ENCODE measurements around the gene LYSET. TPM values are rescaled to one million over a fixed set of nuclear protein-coding genes. Genes with fewer than 3 reads are reported as not detected.
"Not testable (repeated sequence)": the region's sequence is repeated elsewhere in the genome, so short reads cannot be mapped to it uniquely, and the experiment has no call there.

The LYSET gene
- 23.0 TPM for total RNA-seq
- long read RNA-seq, transcript TMEM251-201 (2 exons, 909 nt), result major isoform, 6 of 10 reads
- long read RNA-seq, partial matches to known transcripts, result 0 of 10 reads
- long read RNA-seq, other reads (novel, unspliced or antisense), result 0 of 10 reads

GRCh38 chr14:93184391-93185348, at the start of gene LYSET, which contains the start of gene MOAP1:
TSS of gene LYSET (plus strand) at chr14:93185317. CDS start at chr14:93185406, 89 bp downstream.
TSS of gene MOAP1 (minus strand) at chr14:93184897. CDS start at chr14:93184242, 655 bp downstream.
- intact Hi-C loops (cut with DNase I), result loop anchor here (1.0 kb wide), 1 partner anchor 20 kb away; no protein-coding TSS in a partner anchor
- peak; percentile 94 for ATAC-seq
- peak; percentile 95 for DNase-seq (ENCODE audit: missing footprints)

GRCh38 chr14:93135399-93135798, 49.7 kb upstream of the LYSET start:
- intact Hi-C loops (cut with DNase I), result no loop called here
- ATAC-seq, result no peak
- DNase-seq (ENCODE audit: missing footprints), result no peak

GRCh38 chr14:93136009-93136408, 49.1 kb upstream of the LYSET start:
- DNase-seq (ENCODE audit: missing footprints) (no peak), ATAC-seq (no peak)
- intact Hi-C loops (cut with DNase I), result no loop called here

GRCh38 chr14:93136508-93136907, 48.6 kb upstream of the LYSET start:
- DNase-seq (ENCODE audit: missing footprints); intact Hi-C loops (cut with DNase I); ATAC-seq: not testable (repeated sequence)

- DNase-seq (ENCODE audit: missing footprints), result peak; percentile 77
- intact Hi-C loops (cut with DNase I), result loop anchor here (2.0 kb wide), 1 partner anchor 257 kb away; no protein-coding TSS in a partner anchor
- ATAC-seq, result peak; percentile 73
These were observed 47.3 kb upstream of the LYSET start for GRCh38 chr14:93137864-93138263.

- no peak for DNase-seq (ENCODE audit: missing footprints)
- intact Hi-C loops (cut with DNase I), result no loop called here
- no peak for ATAC-seq
These were observed 42.1 kb upstream of the LYSET start for GRCh38 chr14:93142854-93143652.

GRCh38 chr14:93146119-93146518, 39.0 kb upstream of the LYSET start:
- intact Hi-C loops (cut with DNase I), result no loop called here
- DNase-seq (ENCODE audit: missing footprints), result no peak
- no peak for ATAC-seq

- DNase-seq (ENCODE audit: missing footprints), result no peak
- intact Hi-C loops (cut with DNase I), result no loop called here
- ATAC-seq, result no peak
These were observed 36.1 kb upstream of the LYSET start for GRCh38 chr14:93148979-93149378.

- peak; percentile 37 for ATAC-seq
- no peak for DNase-seq (ENCODE audit: missing footprints)
- intact Hi-C loops (cut with DNase I), result no loop called here
These were observed 34.6 kb upstream of the LYSET start for GRCh38 chr14:93150227-93151208.

GRCh38 chr14:93153121-93153520, 32.0 kb upstream of the LYSET start:
- intact Hi-C loops (cut with DNase I), result no loop called here
- ATAC-seq (no peak), DNase-seq (ENCODE audit: missing footprints) (no peak)

GRCh38 chr14:93155667-93156066, 29.4 kb upstream of the LYSET start:
- ATAC-seq (no peak), DNase-seq (ENCODE audit: missing footprints) (no peak)
- intact Hi-C loops (cut with DNase I), result no loop called here

- intact Hi-C loops (cut with DNase I), result no loop called here
- no peak for ATAC-seq
These were observed 28.3 kb upstream of the LYSET start for GRCh38 chr14:93156693-93157369.

GRCh38 chr14:93158349-93158748, 26.8 kb upstream of the LYSET start:
- ATAC-seq; intact Hi-C loops (cut with DNase I); DNase-seq (ENCODE audit: missing footprints): not testable (repeated sequence)

More at GRCh38 chr14:93156693-93157369, 28.3 kb upstream of the LYSET start:
- no peak for DNase-seq (ENCODE audit: missing footprints)

- DNase-seq (ENCODE audit: missing footprints); ATAC-seq; intact Hi-C loops (cut with DNase I): not testable (repeated sequence)
These were observed 25.3 kb upstream of the LYSET start for GRCh38 chr14:93159625-93160352.

GRCh38 chr14:93160353-93160801, 24.7 kb upstream of the LYSET start:
- intact Hi-C loops (cut with DNase I), result no loop called here
- DNase-seq (ENCODE audit: missing footprints) (no peak), ATAC-seq (no peak)

GRCh38 chr14:93161411-93161940, 23.6 kb upstream of the LYSET start:
- intact Hi-C loops (cut with DNase I), result no loop called here
- DNase-seq (ENCODE audit: missing footprints) (no peak), ATAC-seq (no peak)

Data from Right ventricle myocardium inferior (tissue), 1 donor.